HUES6 (cell line): ENCODE results near the gene PTPN21.
"Not testable (repeated sequence)": the region's sequence is repeated elsewhere in the genome, so short reads cannot be mapped to it uniquely, and the experiment has no call there.

Source experiments
- H3K27ac ChIP-seq: 2 replicates; pipeline ENCODE4 v1.7.0; 2013; ENCODE audit warnings: low read depth, mild to moderate bottlenecking, low read length, inconsistent platforms
- H3K27me3 ChIP-seq: 2 replicates; pipeline ENCODE4 v1.6.1; 2013; ENCODE audit warnings: low read length; ENCODE audit not compliant: control insufficient read depth, insufficient read depth
- H3K36me3 ChIP-seq: 2 replicates; pipeline ENCODE4 v1.6.1; 2013; ENCODE audit warnings: low read length; ENCODE audit not compliant: control insufficient read depth, insufficient read depth
- H3K4me1 ChIP-seq: 2 replicates; pipeline ENCODE4 v1.6.1; 2013; ENCODE audit warnings: low read length; ENCODE audit not compliant: control insufficient read depth, insufficient read depth
- H3K4me3 ChIP-seq: 2 replicates; pipeline ENCODE4 v1.5.1; 2013; ENCODE audit warnings: low read depth, low read length
- H3K9ac ChIP-seq: one replicate; pipeline ENCODE4 v1.6.1; 2013; ENCODE audit warnings: mild to moderate bottlenecking, low read length
- H3K9me3 ChIP-seq: 2 replicates; pipeline ENCODE4 v1.6.1; 2013; ENCODE audit warnings: low read depth, low read length; ENCODE audit not compliant: control insufficient read depth, insufficient read depth

Gene PTPN21

DNA sequence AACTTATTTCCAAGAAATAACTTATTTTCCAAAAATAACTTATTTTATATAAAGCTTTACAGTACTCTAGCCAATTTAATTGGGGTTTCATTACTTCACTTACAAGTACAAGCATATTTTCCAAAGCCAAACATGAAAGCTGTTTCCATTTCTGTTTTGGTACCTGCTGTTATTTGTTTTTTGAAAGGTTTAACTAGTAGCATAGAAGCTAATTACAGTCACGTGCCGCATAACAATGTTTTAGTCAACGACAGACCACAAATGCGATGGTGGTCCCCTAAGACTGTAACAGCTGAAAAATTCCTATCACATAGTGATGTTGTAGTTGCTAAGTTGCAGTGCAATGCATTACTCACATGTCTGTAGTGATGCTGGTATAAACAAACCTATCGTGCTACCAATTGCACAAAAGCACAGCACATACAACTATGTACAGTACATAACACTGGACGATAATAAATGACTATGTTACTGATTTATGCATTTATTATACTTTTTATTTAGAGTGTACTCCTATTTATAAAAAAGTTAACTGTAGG, 21.7 kb downstream of the PTPN21 start:
- no peaks in the 10 kb centered on the region for H3K27me3 ChIP-seq
- H3K36me3 ChIP-seq, result peaks cover 13% of the 10 kb centered on the region
- H3K4me3 ChIP-seq, result no peak overlapping the region
- no peak overlapping the region for H3K9ac ChIP-seq
- H3K4me1 ChIP-seq, result no peaks in the 10 kb centered on the region; the same call in 1 of the 2 replicates
- H3K27ac ChIP-seq, result no peak overlapping the region
- no peaks in the 10 kb centered on the region; the same call in 1 of the 2 replicates for H3K9me3 ChIP-seq

DNA sequence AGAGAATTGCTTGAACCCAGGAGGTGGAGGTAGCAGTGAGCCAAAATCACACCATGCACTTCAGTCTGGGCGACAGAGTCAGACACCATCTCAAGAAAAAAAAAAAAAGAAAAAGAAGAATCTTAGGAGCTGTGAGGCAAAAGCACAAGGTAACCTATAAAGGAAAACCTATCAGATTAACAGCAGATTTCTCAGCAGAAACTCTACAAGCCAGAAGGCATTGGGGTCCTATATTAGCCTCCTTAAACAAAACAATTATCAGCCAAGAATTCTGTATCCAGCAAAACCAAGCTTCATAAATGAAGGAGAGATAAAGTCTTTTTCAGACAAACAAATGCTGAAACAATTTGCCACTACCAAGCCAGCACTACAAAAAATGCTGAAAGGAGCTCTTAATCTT, 24.9 kb downstream of the PTPN21 start:
- not testable (repeated sequence) for H3K4me3 ChIP-seq, H3K36me3 ChIP-seq, H3K9me3 ChIP-seq, H3K4me1 ChIP-seq, H3K9ac ChIP-seq, H3K27me3 ChIP-seq, H3K27ac ChIP-seq

DNA sequence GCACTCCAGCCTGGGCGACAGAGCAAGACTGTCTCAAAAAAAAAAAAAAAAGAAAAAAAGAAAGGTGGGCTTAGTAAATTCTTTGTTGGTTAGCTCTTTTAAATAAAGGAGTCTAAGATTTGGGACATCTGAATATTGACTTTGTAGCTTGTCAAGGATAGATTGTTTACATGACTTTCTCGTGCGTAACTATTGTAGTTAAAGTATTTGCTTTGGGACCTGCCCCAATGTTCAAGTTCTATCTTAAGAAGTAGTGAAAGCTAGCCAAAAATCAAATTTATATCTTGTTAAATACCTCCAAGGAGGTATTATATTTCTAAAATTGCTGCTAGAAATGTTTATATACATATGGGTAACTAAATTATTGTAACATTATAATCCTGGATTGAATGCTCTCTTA, 32.4 kb downstream of the PTPN21 start:
- H3K4me1 ChIP-seq, result no peaks in the 10 kb centered on the region
- H3K9ac ChIP-seq, result no peak overlapping the region
- H3K9me3 ChIP-seq, result no peaks in the 10 kb centered on the region
- no peaks in the 10 kb centered on the region for H3K27me3 ChIP-seq
- H3K4me3 ChIP-seq, result no peak overlapping the region
- no peak overlapping the region for H3K27ac ChIP-seq
- H3K36me3 ChIP-seq, result no peaks in the 10 kb centered on the region

DNA sequence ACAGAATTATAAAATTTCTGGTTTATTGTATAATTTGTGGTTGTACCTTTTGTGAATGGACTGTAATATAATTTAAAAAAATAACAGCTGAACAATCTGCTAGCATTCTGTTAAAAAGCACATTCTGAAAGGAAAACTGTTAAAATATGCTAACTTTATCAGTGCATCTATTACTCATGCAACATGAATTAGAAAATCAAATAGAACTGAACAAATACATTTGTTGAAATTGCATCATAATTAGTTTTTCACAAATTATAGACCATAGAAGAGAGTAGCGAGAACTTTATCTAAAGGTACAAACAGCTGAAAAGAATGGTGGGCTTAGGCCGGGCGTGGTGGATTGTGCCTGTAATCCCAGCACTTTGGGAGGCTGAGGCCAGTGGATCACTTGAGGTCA, 33.0 kb downstream of the PTPN21 start:
- Histone ChIP-seq H3K9me3 (no peaks in the 10 kb centered on the region), H3K9ac (no peak overlapping the region), H3K4me3 (no peak overlapping the region), H3K27me3 (no peaks in the 10 kb centered on the region), H3K4me1 (no peaks in the 10 kb centered on the region), H3K27ac (no peak overlapping the region), H3K36me3 (no peaks in the 10 kb centered on the region)

DNA sequence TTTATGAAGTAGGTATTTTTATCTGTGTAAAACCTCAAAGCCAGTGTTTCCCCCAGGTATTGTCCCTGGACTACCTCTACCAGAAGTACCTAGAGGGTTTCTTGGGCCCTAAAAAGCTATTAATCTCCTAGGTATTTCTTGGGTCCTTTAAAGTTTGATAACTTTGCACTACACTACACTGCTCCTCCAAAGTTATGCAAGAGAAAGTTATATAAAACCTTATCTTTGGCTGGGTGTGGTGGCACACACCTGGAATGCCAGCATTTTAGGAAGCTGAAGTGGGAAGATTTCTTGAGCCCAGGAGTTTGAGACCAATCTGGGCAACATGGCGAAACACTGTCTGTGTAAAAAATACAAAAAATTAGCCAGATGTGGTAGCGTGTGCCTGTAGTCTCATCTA, 34.9 kb downstream of the PTPN21 start:
- no peaks in the 10 kb centered on the region for H3K9me3 ChIP-seq
- H3K27ac ChIP-seq, result no peak overlapping the region
- H3K9ac ChIP-seq, result no peak overlapping the region
- peaks cover 3% of the 10 kb centered on the region for H3K36me3 ChIP-seq
- no peaks in the 10 kb centered on the region for H3K27me3 ChIP-seq
- no peaks in the 10 kb centered on the region for H3K4me1 ChIP-seq
- no peak overlapping the region for H3K4me3 ChIP-seq

DNA sequence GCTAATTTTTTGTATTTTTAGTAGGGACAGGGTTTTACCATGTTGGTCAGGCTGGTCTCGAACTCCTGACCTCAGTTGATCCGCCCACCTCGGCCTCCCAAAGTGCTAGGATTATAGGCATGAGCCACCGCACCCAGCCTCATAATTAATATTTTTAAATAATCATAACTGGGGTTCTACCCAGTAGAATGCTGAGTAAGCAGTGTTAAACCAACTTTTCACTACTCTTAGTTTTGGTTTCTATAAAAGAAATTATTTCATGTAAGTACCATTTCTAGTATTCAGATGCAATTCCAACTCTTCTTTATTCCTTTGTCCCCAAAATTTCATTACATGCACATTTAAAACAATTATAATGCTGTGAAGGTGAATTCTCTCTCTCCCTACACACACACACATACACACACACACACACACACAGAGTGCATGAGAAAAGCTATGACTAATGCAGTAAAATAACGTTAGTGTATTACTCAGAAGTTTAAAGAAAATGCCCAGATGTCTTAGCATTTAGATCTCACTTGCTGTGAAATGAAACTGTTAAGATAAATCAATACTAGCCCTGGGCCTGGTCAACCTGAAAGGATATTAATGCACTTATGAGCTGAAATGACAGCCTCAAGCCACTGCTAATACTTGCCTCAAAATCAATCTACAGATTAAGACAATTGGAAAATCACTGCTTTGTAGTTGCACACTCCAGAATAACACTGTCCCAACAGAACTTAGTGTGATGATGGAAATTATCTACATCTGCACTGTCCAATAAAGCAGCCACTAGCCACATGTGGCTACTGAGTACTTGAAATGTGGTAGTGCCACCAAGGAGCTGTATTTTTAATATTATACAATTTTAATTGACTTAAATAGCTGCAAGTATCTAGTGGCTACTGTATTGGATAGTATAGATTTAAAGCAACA, 36.0 kb downstream of the PTPN21 start:
- Histone ChIP-seq H3K27ac (no peak overlapping the region), H3K4me1 (no peaks in the 10 kb centered on the region), H3K27me3 (no peaks in the 10 kb centered on the region), H3K9me3 (no peaks in the 10 kb centered on the region), H3K4me3 (no peak overlapping the region), H3K36me3 (peaks cover 5% of the 10 kb centered on the region), H3K9ac (no peak overlapping the region)

DNA sequence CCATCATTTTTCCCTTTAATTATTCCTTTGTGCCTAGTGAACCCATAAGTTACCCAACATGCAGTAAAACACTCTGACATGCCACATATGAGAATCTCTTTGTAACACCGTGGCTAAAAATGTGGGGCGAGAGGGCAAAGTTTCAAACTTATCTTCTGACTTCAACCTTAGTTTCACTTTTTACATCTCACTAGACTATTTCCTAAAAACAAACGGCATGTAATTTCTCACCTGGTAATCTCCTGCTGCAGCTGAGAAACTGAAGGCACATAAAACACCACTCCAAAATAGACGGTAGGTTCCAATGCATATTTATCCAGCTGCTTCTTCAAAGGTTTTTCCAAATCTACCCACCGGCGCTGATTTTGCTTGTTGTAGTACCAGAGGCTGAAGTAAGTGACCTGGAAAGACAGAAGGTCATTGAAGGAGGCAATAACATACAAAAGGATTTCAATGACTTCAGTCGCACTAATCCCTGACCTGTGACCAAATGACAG, 37.9 kb downstream of the PTPN21 start:
- no peaks in the 10 kb centered on the region for H3K9me3 ChIP-seq
- peaks cover 5% of the 10 kb centered on the region for H3K36me3 ChIP-seq
- no peak overlapping the region for H3K27ac ChIP-seq
- H3K27me3 ChIP-seq, result no peaks in the 10 kb centered on the region
- H3K4me3 ChIP-seq, result no peak overlapping the region
- H3K4me1 ChIP-seq, result no peaks in the 10 kb centered on the region
- no peak overlapping the region for H3K9ac ChIP-seq

DNA sequence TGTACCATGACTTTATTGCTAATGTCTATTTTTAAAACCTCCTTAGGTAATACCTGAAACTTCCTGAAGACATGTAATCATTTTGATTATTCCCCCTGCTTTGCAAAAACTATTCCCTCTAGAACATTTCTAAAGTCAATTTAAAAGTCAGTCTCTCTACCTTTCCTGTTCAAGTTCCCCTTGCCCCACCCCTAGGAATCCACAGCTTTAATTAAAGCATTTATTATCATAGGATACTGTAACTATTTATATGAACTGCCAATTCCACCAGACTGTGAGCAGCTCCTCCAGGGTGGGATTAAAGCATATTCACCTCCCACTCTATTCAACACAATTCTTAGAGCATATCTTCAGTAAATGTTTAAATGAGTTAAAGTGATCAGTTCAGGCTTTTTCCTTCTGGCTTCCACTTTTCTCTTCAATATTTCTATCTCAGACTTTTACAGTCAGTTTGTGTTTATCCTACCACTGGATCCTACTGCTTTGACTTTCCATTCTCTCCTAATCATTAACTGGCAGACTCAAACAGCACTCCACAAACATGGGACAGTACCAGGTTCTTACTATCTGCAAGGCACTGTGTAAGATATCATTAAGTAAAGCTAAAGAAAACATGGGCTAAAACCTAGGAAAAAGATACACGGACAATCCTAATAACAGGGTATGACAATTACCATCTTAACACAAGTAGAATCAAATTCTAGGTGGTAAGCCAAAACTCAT, 39.1 kb downstream of the PTPN21 start:
- no peak overlapping the region for H3K27ac ChIP-seq
- H3K9ac ChIP-seq, result no peak overlapping the region
- H3K27me3 ChIP-seq, result no peaks in the 10 kb centered on the region
- no peak overlapping the region for H3K4me3 ChIP-seq
- no peaks in the 10 kb centered on the region for H3K4me1 ChIP-seq
- H3K9me3 ChIP-seq, result no peaks in the 10 kb centered on the region
- H3K36me3 ChIP-seq, result peaks cover 5% of the 10 kb centered on the region

DNA sequence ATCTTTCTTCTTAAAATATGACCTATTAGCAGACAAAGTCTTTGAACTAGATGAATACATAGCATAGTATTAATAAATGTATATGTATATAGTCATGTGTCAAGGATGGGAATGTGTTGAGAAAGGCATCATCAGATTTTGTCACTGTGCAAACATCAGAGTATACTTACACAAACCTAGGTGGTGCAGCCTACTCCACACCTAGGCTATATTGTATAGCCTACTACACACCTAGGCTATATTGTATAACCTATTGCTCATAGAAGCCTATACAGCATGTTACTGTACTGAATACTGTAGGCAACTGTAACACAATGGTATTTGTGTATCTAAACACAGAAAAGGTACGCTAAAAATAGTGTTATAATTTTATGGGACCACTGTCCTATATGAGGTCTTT, 47.6 kb downstream of the PTPN21 start:
- Histone ChIP-seq H3K27ac (no peak overlapping the region), H3K4me1 (no peaks in the 10 kb centered on the region)

DNA sequence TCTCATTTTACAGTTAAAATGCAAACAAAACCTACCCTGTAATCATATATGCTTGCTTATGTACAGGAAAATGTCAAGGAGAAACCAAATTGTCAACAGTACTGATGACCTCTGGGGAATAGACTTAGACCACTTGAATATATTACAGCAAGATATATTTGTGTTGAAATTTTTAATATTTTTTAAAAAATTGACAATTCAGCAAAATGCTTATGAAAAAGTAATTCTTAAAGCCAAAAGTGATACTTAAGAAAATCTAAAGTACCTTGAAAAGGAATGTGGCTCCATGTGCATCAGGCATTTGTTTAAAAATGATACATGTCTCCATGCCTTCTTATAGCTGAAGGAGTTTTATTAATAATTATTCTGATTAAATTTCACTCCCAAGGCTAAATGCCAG, 49.2 kb downstream of the PTPN21 start:
- Histone ChIP-seq H3K27ac (no peak overlapping the region), H3K27me3 (no peaks in the 10 kb centered on the region), H3K9me3 (no peaks in the 10 kb centered on the region), H3K36me3 (peaks cover 12% of the 10 kb centered on the region), H3K4me3 (no peak overlapping the region), H3K4me1 (no peaks in the 10 kb centered on the region), H3K9ac (no peak overlapping the region)

More for the DNA sequence above, 47.6 kb downstream of the PTPN21 start:
- H3K9ac ChIP-seq, result no peak overlapping the region
- H3K9me3 ChIP-seq, result no peaks in the 10 kb centered on the region
- H3K36me3 ChIP-seq, result no peaks in the 10 kb centered on the region
- no peak overlapping the region for H3K4me3 ChIP-seq
- no peaks in the 10 kb centered on the region for H3K27me3 ChIP-seq

DNA sequence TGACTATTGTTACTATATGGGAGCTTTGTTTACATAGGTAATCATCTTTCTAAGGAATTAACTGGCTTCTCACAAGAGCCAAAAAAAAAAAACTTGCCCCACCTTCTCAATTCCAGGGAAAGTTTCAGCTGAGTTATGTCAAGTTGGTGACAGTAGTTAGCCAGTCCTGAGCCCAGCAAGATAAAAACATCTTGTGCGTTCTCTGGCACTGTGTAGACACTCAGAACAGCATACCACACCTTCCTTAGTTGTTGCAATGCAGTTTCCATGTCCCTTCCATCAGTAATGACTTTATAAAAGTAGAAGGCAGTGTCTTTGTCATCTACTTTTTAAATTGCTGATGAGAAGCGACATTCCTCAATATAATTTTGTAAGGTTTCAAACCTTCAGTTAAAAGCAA, 50.2 kb downstream of the PTPN21 start:
- no peak overlapping the region for H3K4me3 ChIP-seq
- no peak overlapping the region for H3K27ac ChIP-seq
- H3K4me1 ChIP-seq, result no peaks in the 10 kb centered on the region
- H3K9me3 ChIP-seq, result no peaks in the 10 kb centered on the region
- H3K9ac ChIP-seq, result no peak overlapping the region
- no peaks in the 10 kb centered on the region for H3K27me3 ChIP-seq
- peaks cover 16% of the 10 kb centered on the region for H3K36me3 ChIP-seq
